ENCODE measurements around the gene BGN.

BGN gene

GRCh38 chrX:153504445-153505016 lies 9.8 kb downstream of the BGN start:
- DNase-seq (ENCODE audit: low spot score) = no peak
- no peak for FAIRE-seq

GRCh38 chrX:153505361-153505760 lies 10.6 kb downstream of the BGN start:
- FAIRE-seq = no peak
- DNase-seq (ENCODE audit: low spot score) = no peak

- FAIRE-seq (peak; percentile 72), DNase-seq (ENCODE audit: low spot score) (peak; percentile 90)
These were observed 12.9 kb downstream of the BGN start for GRCh38 chrX:153507484-153508178.

- FAIRE-seq (no peak), DNase-seq (ENCODE audit: low spot score) (no peak)
These were observed 14.8 kb downstream of the BGN start for GRCh38 chrX:153509592-153509991.

GRCh38 chrX:153510383-153510782 lies 15.6 kb downstream of the BGN start:
- FAIRE-seq (no peak), DNase-seq (ENCODE audit: low spot score) (no peak)

- no peak for FAIRE-seq
- no peak for DNase-seq (ENCODE audit: low spot score)
These were observed 17.2 kb downstream of the BGN start for GRCh38 chrX:153511784-153512500.

- DNase-seq (ENCODE audit: low spot score) (no peak), FAIRE-seq (peak; percentile 84)
These were observed 17.7 kb downstream of the BGN start for GRCh38 chrX:153512501-153512893.

- no peak for DNase-seq (ENCODE audit: low spot score)
- no peak for FAIRE-seq
These were observed 18.5 kb downstream of the BGN start for GRCh38 chrX:153513265-153513664.

- DNase-seq (ENCODE audit: low spot score) (no peak), FAIRE-seq (no peak)
These were observed 19.5 kb downstream of the BGN start for GRCh38 chrX:153514259-153514658.

GRCh38 chrX:153515435-153515834 lies 20.7 kb downstream of the BGN start:
- FAIRE-seq (no peak), DNase-seq (ENCODE audit: low spot score) (no peak)

- FAIRE-seq (peak; percentile 61), DNase-seq (ENCODE audit: low spot score) (no peak)
These were observed 21.3 kb downstream of the BGN start for GRCh38 chrX:153516073-153516472.

- DNase-seq (ENCODE audit: low spot score) = no peak
- no peak for FAIRE-seq
These were observed 22.6 kb downstream of the BGN start, which contains the start of gene ATP2B3 for GRCh38 chrX:153517423-153517822. TSS of gene ATP2B3 (plus strand) at chrX:153517642. CDS start at chrX:153536248, 18,606 bp downstream.

GRCh38 chrX:153517946-153518834 lies 23.4 kb downstream of the BGN start:
- FAIRE-seq (no peak), DNase-seq (ENCODE audit: low spot score) (no peak)

- DNase-seq (ENCODE audit: low spot score) (peak; percentile 72), FAIRE-seq (no peak)
These were observed 24.9 kb downstream of the BGN start for GRCh38 chrX:153519569-153520286.

- DNase-seq (ENCODE audit: low spot score) = no peak
- no peak for FAIRE-seq
These were observed 25.6 kb downstream of the BGN start for GRCh38 chrX:153520287-153520917.

- no peak for DNase-seq (ENCODE audit: low spot score)
- FAIRE-seq = no peak
These were observed 26.3 kb downstream of the BGN start for GRCh38 chrX:153521034-153521433.

GRCh38 chrX:153522259-153522658 lies 27.5 kb downstream of the BGN start:
- DNase-seq (ENCODE audit: low spot score) (no peak), FAIRE-seq (no peak)

GRCh38 chrX:153523269-153523668 lies 28.5 kb downstream of the BGN start:
- DNase-seq (ENCODE audit: low spot score) (no peak), FAIRE-seq (no peak)

- FAIRE-seq (no peak), DNase-seq (ENCODE audit: low spot score) (no peak)
These were observed 29.5 kb downstream of the BGN start for GRCh38 chrX:153524234-153524633.

GRCh38 chrX:153525451-153525850 lies 30.7 kb downstream of the BGN start:
- FAIRE-seq (no peak), DNase-seq (ENCODE audit: low spot score) (no peak)
